GM21381 (cell line): Measurements from ENCODE around the gene OR10X1.

Experiments
- ATAC-seq: cut with Tn5 transposase; IDR thresholded peaks from one replicate; pipeline ENCODE4 v1.9.1; 2021; ENCODE audit warnings: mild to moderate bottlenecking, moderate library complexity; ENCODE audit not compliant: unreplicated experiment

OR10X1 gene

GRCh38 chr1:158579733-158580132 lies at the start of gene OR10X1:
Gene OR10X1 (minus strand): TSS chr1:158579899. CDS start chr1:158579899, 0 bp downstream.
- no peak for ATAC-seq

DNA sequence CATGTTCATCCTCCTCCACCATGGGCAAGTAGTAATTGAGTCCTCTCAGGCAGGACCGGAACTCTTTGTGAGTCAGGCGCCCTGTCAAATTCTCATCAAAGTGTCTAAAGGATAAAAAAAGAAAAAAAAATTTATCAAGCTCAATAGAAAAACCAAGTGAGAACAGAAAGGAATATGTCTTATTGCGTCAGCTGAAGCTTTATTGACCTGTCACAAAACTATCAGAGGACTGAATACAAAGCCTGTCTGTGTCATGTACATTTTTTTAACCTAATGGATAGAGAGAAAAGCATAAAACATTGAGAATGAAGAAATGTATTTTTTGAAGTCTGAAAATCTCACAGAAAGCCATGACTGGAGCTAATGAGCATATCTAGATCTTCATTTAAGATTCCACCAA lies 34.1 kb upstream of the OR10X1 start:
- no peak for ATAC-seq

- ATAC-seq = no peak
Observed at GRCh38 chr1:158611916-158612315, 32.2 kb upstream of the OR10X1 start.

DNA sequence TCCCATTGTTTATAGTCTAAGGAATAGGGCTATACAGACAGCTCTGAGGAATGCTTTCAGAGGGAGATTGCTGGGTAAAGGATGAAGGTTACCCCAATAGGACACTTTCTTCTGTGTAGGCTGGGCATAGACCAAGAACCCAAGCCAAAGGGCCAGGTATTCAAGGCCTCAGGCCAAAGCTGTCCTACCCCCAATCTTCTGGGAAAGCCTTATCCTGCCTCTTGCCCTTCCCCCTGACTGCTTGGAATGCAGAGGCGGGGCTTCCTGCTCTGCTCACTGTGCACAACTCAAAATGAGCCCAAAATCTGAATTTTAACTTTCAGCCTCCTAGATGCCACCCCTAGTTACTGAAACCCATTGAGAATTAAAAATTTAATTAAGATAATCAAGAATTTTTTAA lies 27.6 kb upstream of the OR10X1 start:
- ATAC-seq = no peak

GRCh38 chr1:158604968-158605367 lies 25.3 kb upstream of the OR10X1 start, which contains the start of gene OR10Z1:
Gene OR10Z1 (plus strand): TSS chr1:158605268. CDS start chr1:158606439, 1,171 bp downstream.
- no peak for ATAC-seq

DNA sequence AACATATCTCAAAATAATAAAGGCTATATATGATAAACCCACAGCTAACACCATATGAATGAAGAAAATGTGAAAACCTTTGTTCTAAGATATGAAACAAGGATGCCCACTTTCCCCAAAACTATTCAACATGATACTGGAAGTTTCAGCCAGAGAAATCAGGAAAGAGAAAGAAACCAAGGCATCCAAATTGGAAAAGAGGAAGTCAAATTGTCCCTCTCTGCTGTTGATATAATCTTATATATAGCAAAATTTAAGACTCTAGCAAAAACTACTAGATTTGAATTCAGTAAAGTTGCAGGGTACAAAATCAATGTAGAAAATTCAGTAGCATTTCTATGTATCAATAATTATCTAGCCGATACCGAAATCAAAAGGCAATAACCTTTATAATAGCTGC lies 21.0 kb upstream of the OR10X1 start:
- ATAC-seq = no peak

- no peak for ATAC-seq
Observed at GRCh38 chr1:158586942-158587341, 7.2 kb upstream of the OR10X1 start.

DNA sequence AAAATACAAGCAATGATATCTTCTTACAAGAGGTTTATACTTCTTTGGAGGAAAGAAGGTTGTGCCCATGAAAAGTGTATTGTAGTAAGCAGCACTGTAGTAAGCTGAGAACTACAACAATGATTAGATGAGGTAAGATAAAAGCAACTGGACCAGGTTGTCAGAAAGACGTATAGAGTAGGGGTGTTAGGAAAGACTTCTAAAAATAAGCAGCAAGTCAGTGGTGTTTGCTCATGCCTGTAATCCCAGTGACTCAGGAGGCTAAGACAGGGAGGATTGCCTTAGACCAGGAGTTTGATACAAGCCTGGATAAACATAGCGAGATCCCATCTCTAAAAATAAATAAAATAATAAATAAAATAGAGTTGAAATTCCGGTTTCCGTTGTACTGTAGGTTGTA lies 4.3 kb upstream of the OR10X1 start:
- no peak for ATAC-seq

DNA sequence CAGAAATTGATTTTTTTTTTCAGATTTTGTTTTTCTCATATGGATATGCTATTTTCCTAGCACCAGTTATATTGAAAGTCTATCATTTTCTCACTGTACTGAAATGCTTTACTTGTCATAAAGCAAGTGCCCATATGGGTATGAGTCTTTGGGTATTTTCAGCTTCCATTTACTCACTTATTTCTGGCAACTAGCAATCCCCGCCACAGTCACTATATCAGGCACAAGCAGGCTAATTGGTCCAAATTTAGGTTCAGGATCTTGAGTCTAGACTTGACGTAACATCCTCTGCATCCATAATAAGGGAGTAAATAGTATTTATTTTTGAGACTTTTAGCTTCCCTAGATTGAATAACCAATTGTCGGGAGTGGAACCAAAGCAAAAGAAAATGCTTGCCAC lies 2.1 kb downstream of the OR10X1 start:
- no peak for ATAC-seq

- no peak for ATAC-seq
Observed at GRCh38 chr1:158572226-158572625, 7.5 kb downstream of the OR10X1 start.

GRCh38 chr1:158570480-158570879 lies 9.2 kb downstream of the OR10X1 start, which contains the start of gene OR6P1:
Gene OR6P1 (minus strand): TSS chr1:158570580. CDS start chr1:158563604, 6,976 bp downstream.
- ATAC-seq = no peak

DNA sequence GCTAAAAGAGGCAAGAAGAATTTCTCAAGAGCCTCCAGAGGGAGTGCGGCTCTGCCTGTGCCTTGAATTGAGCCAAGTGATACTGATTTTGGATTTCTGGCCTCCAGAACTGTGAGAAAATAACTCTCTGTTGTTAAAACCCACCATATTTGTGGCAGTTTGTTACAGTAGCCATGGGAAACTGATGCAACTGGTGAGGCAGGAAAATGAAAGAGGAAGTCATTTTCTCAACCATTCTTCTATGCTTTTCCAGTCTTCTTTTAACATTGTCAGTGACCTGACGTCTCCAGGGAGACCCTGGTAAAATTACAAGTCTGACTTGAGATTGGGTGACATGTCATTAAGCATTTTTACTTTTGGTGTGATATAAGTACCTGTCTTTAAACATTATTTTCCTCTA lies 15.1 kb downstream of the OR10X1 start:
- no peak for ATAC-seq

DNA sequence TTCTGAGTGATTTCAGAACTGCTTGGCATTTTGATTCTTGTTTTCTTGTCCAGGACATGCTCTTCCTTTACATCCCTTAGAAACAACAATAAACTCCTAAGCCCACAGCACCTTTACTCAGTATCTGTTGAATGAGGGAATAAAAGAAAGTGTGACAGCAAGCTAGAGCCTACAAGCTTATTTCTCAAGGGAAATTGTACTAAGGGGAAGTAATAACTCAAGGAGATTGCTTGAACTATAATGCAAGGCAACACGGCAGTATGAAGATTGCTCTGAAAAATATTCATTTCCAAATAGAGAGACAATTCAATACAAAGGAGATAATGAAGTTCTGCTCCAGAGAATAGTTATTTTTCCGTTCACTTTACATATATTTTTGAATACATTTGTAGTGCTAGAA lies 15.8 kb downstream of the OR10X1 start:
- no peak for ATAC-seq

GRCh38 chr1:158559696-158560095 lies 20.0 kb downstream of the OR10X1 start:
- no peak for ATAC-seq

GRCh38 chr1:158554352-158554751 lies 25.3 kb downstream of the OR10X1 start, which contains the start of gene OR6Y1:
Gene OR6Y1 (minus strand): TSS chr1:158554405. CDS start chr1:158548105, 6,300 bp downstream.
- ATAC-seq = no peak

GRCh38 chr1:158552296-158552695 lies 27.4 kb downstream of the OR10X1 start:
- ATAC-seq = no peak

- ATAC-seq = no peak
Observed at GRCh38 chr1:158547533-158547932, 32.2 kb downstream of the OR10X1 start.

GRCh38 chr1:158537609-158538008 lies 42.1 kb downstream of the OR10X1 start:
- no peak for ATAC-seq

DNA sequence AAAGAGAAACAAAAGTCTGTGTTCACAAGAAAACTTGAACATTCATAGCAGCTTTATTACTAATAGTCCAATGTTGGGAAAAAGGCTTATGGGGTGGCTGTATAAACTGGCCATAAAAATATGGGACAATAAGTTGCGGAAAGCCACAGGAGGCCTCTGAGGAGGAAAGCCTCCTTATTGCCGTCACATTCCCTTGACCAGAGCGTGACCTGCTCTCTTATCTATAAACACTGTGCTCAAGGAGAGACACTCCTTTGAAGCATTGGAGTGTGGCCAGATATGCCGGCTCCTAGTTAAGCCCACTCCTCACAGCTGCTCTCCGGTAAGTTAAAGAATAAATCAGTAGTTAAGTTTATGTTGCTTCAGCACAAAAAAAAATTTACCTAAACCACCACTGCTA lies 45.2 kb downstream of the OR10X1 start:
- no peak for ATAC-seq
